Gastroesophageal sphincter (tissue), 3 donors: Measurements from ENCODE around the gene BST1.

Source experiments
- CTCF ChIP-seq, 4 experiments: fragments of 200-600 bp in 2 of 4; fragments of 450-650 bp in 2 of 4; sonication (generic) in 1 of 4; IDR thresholded peaks; one replicate each; pipeline ENCODE4 v1.5.1; 2017 to 2019; ENCODE audit warnings: antibody characterized with exemption in 4 of 4, mild to moderate bottlenecking in 2 of 4, moderate library complexity in 2 of 4
- EP300 ChIP-seq: sonication (generic); formaldehyde crosslinking; IDR thresholded peaks from one replicate; pipeline ENCODE4 v1.6.1; 2017; ENCODE audit warnings: antibody characterized with exemption, mild to moderate bottlenecking
- POLR2A ChIP-seq, 2 donors: fragments of 450-650 bp; IDR thresholded peaks; one replicate each; pipeline ENCODE4 v1.6.1; 2017; ENCODE audit warnings: antibody characterized with exemption in 2 of 2, mild to moderate bottlenecking in 2 of 2, moderate library complexity in 1 of 2
- POLR2AphosphoS5 ChIP-seq: sonication (generic); formaldehyde crosslinking; IDR thresholded peaks from one replicate; pipeline ENCODE4 v1.6.1; 2017; ENCODE audit warnings: antibody characterized with exemption

DNA sequence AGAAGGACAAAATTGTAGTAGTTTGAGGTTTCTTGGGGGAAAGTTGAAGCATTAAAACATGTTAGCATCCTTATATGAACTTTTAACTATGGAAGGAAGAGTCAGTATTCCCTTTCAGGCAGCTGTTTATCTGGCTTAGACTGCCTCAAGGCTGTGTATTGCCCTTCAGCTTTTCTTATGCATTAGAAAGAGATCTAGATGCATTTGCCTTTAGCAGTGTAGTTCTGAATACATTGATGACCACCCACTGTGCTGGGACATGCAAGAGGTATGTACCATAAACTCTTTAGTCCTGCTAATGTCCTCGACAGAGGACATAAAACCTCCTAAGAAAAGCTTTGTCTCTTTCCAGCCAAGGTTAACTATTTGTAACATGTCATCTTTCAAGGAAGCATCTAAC lies 18.4 kb upstream of the BST1 start:
- TF ChIP-seq POLR2AphosphoS5 = no peak
- TF ChIP-seq CTCF (IDR thresholded peaks at IDR 0.05) = no peak
- TF ChIP-seq POLR2A (IDR thresholded peaks at IDR 0.05) = no peak
- no peak for TF ChIP-seq EP300
